T-helper 1 cell treated with Interleukin-12 subunit alpha and Interleukin-12 subunit beta and Interleukin-4 antibody, amounts not matched to agents 30 ng/mL and 1 ng/mL, for 36 hours (primary cell): ENCODE results near the gene HGS. TPM values are rescaled to one million over a fixed set of nuclear protein-coding genes. Genes with fewer than 3 reads are reported as not detected.

Experiments used
- intact Hi-C: fragments of 100-400 bp; cut with micrococcal nuclease; formaldehyde crosslinking; loops from one replicate; pipeline ENCODE4 v1.15.1; 2024
- total RNA-seq: library from RNA; stranded (reverse); gene quantifications from 2 replicates; pipeline ENCODE4 v1.2.3, GENCODE V29; 2022

The HGS gene
- total RNA-seq, 1 donor from 2014 or later = 127 TPM

DNA sequence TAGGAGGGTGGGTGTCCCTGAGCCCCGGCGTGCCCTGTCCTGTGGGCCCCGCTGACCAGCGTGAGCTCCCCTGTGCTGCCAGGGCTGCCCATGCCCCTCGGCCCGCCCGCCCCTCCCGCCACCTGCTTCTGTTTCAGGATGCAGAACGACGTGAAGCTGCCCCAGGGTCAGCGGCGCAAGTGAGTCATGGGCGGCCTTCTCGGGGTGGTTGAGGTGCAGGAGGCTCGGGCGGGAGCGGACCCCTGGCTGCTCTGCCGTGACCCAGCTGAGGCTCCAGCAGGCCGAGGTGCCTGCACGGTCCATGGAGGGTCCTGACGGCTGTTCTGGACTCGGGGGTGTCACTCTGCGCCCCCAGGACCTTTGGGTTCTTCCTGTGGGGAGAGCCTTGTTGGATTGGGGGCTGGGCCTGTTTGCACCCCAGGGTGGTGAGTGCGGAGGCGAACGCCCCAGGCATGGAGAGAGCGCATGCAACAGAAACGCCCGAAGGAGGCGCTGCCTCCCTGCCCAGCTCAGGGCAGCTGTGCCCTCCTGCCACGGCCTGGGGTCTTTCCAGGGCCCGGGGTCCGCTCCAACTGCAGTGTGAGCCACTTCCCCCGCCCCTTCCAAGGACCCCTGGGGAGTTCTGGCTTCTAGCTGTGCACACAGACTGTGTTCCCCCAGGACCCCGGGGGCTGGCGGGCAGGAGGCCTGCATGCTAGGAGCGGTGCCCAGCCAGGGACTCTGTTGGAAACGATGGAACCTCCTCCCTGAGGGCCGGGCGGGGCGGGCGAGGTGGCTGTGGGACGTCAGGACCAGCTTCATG, 32.3 kb downstream of the HGS start:
- intact Hi-C loops = no loop called here

DNA sequence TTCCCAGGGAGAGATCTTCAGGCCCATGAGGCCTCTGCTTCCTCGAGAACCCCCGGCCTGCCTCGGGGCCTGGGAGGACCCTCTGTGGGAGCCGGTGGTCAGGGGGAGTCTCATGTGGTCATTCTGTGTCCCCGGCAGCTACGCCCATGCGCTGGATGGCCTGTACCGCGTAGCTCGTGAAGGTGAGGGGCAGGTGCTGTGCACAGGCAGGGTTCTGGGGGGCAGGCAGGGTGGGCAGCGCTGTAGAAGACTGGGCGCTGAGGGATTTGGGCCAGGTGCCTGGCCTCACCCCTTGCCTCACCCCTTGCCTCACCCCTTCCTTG, 32.8 kb downstream of the HGS start:
- intact Hi-C loops = no loop called here

DNA sequence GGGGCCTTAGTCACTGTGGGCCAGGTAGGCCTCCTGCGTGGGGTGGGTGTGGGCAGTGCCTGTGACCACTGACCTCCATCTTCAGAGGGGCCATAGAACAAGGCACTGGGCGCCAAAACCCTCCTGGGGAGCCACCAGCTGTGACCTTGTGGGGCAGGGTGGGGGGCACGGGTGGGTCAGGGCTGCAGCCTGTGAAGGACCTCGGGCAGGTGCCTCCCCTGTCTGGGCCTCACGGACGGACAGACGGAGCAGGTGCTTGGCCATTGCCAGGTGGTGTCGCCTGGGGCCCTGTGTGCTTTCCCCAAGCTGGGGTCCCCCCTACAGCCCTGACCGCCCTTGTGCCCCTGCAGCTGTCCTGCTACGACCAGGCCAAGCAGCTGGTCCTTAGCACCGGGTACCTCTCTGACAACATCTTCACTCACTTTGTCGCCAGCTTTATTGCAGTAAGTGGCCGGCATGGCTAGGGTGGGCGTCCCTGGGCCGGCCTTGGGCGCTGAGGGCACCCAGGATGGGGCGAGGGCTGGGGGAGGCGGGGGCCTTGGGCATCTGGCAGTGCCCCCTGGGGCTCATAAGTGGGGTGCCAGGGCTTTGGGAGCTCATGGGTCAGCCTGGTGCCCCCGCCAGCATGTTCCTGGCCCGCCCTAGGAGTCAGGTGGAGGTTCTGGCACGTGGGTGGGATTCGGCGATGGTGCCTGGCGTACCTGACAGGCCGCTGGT, 33.4 kb downstream of the HGS start:
- intact Hi-C loops = no loop called here

DNA sequence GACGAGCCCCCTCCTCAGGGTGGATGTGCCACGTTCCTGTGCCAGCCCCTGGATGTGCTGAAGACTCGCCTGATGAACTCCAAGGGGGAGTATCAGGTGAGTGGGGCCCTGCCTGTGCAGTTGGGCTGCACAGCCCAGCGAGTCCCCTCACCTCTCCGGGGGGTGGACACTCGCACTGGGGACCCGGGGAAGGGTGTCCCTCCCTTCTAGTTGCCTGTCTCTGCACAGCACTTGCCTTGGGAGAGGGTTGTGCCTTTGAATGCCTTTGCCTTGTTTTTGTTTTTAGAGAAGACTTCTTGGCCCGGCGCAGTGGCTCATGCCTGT, 33.9 kb downstream of the HGS start:
- intact Hi-C loops = no loop called here

DNA sequence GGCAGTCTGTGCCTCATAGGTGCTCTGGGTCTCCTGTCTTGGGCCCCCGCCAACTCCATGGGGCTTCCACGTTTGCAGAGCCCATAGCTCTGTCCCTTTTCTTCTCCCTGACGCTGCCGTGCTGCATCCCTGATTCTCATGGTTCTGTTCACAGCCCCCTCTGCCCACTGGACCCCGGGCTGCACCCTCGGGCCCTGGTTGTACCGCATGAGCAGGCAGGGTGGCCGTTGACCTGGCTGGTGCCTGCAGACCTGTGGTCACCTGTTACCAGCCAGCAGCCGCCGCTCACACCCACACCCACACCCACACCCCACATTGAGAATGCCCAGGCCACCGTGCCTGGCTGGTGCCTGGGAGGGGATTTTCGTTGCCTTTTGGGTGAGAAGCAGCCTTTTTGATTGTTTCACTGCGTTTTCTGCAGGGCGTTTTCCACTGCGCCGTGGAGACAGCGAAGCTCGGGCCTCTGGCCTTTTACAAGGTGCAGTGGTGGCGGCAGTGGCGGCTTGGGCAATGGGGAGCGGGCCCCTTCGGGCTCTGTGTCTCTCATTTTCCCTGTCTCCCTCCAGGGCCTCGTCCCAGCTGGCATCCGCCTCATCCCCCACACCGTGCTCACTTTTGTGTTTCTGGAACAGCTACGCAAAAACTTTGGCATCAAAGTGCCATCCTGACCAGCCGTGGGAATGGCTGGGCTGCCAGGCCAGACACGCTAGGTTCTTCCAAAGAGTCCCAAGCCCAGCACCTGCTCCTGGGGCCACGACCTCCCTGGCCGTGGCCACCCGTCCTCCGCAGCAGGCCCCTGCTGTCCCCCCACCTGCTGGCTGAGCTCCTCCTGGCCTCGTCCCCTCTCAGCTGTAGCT, 35.8 kb downstream of the HGS start:
- intact Hi-C loops = no loop called here

DNA sequence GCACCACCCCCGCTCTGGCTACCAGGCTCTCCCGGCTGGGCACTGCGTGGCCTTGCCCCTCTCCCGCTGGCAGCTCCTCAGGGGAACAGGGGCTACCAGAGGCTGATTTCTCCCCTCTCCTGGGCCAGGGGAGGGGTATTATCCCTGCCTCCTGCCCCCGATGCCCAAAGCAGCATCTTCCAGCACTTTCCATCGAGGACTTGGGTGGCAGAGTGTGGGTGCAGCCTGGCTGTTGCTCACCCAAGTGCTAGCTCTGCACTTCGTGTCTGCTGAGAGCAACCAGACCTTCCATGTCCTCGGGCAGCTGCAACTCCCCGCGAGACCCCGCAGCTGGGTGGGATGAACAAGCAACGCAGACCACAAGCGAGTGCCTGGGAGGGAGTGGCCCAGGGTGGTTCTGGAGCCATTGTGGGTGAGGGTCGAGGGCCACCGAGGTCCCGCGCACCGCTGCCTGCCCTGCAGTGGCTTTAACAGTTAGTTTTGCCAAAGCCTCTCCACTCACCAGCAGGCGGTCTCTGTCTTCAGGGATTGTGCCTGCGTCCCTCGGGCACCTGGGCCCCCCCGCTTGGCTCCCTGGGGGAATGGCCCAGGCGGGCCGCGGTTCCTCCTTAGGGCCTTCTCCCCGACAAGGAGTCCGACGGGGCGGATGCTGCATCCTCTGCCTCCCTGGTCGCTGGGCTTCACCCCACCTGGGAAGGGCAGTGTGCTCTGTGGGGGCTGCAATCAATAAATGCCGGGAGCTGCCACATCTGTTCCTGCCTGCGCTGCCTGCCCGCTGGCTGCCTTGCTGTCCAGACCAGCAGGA, 36.7 kb downstream of the HGS start:
- intact Hi-C loops = no loop called here

DNA sequence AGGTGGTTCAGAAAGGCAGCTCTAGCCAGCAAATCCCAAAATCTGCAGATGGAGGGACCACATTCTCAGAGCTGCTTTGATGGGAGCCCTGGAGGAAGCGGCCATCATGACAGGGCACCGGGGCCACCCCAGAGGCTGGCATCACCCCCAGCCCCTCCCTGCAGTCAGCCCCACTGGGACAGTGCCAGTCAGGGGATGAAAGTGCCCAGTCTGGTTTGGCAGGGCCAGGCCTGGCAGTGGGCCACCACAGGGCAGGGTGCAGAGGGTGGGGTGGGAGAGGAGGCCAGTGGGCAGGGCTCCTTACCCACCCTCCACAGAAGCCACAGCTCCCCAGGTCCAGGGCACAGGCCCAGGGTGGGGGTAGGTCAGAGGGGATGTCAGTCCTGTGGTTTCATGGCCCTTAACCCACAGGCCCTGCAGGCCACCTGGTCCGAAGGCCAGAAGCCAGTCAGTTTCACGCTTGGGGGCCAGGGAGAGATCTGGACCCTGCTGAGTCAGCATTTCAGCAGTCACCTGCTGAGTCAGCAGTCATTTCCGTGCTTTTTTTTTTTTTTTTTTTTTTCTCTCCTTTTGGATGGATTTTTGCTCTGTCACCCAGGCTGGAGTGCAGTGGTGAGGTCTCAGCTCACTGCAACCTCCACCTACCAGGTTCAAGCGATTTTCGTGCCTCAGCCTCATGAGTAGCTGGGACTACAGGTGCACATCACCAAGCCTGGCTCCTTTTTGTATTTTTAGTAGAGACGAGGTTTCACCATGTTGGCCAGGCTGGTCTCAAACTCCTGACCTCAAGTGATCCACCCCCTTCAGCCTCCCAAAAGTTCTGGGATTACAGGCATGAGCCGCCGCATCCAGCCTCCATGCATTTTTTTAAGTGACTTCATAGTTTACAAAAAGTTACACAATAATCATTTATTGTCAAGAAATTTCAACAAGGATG, 38.6 kb downstream of the HGS start:
- intact Hi-C loops = no loop called here

DNA sequence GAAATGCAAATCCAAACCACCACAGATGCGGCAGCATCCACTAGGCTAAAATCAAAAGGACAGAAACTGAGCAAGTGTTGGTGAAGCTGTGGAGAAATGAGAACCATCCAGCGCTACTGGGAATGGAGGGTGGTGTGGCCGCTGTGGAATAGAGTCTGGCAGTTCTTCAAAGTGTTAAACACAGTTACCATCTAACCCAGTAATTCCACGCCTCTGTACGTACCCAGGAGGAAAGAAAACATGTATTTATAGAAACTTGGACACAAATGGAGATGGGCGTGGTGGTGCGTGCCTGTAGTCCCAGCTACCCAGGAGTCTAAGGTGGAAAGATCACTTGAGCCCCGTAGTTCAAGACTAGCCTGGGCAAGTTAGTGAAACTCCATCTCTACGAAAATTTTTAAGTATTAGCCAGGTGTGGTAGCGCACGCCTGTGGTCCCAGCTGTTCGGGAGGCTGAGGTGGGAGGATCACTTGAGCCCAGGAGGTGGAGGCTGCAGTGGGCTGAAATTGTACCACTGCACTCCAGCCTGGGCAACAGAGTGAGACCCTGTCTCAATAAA, 39.9 kb downstream of the HGS start:
- intact Hi-C loops = no loop called here

DNA sequence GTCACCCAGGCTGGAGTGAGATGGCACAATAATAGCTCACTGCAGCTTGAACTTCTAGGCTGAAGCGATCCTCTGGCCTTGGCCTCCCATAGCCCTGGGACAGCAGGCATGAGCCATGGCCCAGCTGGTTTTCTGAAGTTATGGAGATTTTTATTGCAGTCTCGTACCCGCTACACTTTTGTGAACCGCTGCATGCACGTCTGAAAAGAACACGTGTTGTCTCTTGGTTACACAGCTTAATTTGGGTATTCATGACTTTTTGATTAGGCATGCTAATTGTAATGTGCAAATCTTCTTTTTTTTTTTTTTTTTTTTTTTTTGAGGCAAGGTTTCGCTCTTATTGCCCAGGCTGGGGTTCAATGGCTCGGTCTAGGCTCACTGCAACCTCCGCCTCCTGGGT, 41.6 kb downstream of the HGS start:
- intact Hi-C loops = no loop called here

DNA sequence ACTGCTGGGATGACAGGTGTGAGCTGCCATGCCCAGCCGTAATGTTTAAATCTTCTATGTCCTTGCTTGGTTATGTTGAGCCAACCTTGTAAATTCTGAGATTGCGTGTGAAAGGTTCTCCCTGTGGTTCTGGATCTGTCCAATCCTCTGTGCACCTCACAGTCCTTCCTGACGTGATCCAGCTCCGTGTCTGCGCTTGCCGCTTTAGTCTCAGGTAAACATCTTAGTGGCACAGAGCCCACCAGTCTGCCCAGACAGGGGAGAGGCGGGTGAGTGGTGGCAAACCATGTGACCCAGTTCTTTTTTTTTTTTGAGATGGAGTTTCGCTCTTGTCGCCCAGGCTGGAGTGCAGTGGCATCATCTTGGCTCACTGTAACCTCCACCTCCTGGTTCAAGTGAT, 42.2 kb downstream of the HGS start:
- intact Hi-C loops = no loop called here

DNA sequence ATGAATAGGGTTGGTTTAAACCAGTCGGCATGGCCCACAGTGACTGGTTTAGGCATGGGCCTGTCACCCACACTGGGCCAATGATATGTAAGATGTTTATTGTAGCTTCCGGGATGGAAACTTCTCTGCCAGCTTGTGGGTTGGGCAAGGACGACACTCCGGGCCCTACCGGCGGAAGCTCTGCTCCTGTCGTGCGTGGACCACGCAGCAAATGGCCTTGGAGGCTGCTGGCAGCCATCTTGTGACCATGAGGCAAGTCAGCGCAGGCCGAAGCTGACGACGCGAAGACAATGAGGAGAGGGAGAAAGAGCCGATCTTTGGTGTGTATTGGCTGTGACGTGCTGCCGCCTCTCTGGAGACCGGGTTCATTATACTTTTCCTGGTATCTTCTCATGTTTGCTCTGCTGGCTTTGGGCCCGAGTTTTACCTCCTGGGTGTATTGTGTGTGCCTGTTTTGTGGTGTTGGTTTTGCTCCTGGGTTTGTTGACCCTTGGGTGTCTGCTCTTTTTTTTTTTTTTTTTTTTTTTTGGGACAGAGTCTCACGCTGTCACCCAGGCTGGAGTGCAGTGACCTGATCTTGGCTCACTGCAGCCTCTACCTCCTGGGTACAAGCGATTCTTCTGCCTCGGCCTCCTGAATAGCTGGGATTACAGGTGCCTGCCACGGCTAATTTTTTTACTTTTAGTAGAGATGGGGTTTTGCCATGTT, 43.7 kb downstream of the HGS start:
- intact Hi-C loops = no loop called here

DNA sequence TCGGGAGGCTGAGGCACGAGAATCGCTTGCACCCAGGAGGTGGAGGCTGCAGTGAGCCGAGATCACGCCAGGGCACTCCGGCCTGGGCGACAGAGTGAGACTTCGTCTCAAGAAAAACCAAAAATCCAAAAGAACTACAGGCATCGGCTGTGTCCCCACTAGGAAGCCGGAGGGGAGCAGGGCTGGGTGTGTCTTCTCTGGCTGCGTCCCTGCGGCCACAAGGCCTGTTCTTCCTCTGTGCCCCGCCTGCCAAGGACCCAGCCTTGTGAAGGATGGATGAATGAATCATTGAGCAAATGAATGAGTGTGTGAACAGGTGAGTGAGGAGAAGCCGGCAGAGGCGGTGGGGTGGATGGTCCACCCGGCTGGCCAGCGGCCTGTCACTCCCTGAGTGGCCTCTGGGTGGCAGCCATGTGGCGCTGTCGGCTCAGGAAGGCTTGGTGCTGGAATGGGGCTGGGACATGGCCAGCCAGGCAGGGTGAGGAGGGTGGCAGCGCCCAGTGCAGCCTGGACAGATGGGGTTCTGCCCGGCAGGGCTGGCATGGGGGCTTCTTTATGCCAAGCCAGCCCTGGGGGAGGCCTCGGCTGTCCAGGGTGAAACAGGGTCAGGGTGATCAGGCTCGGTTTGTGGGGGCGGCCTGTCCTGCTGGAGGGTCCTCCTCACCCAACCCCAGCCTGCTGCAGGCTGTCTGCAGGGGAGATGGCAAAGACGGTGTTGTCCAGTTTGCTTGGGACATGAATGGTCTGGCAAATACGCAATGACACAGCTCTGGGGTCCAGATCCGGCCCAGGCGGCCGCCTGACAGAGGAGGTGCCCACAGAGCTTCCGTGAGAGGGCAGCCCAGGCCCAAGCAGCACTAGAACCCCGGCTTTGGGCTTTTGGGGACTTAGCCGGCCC, 49.9 kb downstream of the HGS start:
- intact Hi-C loops = loop anchor here (1.0 kb wide), 2 partner anchors 127 to 290 kb away; partner anchors contain the start of genes LRRC45 and P4HB

DNA sequence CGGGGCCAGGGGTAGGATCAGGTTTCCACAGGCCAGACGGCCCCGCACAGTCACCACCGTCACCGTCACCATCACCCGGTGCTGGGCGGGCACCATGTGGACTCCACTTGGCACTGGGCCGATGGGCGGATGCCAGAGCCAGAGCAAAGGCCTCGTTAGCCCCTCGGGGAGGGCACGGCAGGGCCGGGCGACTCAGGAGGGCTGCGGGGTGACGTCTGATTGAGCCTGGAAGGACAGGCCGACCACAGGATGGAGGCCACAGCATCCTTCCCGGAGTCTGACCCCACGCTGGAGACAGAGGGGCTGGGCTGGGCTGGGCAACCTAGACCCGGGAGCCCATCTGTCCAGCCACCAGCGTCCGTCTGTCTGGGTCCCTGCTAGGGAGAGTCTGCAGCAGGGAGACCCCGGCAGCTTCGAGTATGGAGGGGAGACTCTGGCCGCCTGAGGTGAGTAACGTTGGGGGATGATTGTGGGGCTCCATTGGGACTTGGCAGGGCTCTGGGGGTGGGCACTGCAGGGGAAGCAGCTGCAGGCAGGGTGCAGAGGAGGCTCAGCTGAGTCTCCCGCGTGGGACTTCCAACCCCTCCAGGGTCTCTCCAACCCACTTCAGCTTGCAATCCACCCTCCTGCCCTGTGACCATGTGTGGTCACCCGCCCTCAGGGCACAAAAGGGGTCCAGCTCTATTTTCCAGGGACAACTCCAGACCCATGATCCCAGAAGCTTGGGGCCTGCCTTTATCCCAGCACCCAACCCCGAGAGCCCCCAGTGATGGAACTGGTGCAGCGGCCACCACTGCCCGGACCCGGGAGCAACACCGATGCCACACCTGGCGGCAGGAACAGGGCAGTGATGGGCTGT, 50.8 kb downstream of the HGS start:
- intact Hi-C loops = no loop called here

DNA sequence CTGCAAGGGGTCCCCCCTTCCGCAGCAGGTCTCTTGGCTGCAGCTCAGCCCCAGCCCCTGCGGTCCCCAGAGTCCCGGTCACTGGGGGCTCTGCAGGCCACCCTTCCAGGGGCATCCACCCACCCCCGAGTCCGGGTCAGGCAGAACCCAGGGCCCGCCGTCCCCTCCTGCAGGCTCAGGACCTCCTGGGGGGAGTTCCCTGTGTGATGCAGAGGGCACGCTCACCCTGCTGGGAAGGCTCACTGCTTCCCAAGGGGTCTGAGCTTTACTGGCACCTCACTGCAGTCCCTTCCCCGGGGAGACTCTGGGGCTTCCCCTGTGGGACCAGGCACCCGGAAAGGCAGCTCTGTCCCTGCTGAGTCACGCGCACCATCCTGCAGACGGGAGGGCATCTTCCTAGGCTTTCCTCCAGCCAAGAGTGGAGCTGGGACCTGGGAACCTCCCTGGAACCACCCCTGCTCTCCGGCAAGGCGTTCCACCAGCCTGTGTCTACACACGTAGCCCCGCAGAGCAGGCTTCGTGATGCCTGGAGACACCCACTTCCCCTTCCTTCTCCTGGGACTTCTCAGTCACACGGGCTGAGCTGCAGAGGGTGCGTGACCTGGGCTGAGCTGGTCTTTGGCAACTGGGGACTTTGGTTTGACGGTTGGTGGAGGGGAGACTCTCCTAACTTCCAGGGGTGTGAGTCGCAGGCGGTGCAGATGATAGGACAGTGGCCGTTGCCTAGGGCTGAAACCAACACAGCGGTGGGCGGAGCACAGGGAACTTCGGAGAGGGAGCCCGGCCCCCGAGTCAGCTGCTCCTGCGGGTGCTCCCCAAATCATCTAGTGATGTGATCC, 51.7 kb downstream of the HGS start:
- intact Hi-C loops = no loop called here

DNA sequence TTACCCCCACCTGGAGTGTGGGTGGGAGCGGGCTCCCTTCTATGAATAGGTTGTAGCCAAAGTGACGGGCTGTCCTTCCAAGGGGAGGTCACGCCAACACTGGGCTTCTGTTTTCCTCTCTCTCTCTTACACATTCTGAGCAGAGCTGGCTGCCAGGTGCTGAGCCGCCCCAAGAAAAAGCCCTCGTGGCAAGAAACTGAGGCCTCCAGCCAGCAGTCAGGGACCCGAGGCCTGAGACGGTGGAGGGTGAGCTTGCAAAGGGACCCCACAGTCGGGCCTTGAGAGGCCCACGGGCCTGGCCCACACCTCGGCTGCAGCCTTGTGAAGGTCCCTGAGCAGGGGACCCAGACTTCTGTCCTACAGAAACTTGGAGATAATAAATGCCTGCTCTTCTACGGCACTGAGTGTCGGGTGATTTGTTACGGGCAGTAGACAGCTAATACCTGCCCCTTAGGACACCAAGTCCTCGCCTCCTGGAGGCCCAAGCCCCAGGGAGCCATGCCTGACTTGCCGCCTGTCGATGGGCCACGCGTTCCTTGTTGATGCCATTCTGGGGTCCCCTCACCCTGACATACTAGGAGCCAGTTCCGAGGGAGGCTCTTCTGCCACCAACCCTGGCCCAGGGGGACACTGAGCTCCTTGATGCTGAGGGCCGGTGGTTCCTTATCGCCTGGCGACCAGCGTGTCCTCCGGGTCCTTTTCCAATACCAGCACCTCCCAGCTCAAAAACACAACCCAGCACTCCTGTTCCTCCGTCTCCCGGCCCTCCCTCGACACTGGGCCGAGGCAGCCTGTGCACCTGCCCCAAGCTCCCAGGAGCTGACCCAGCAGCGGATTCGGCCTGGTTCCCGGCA, 54.4 kb downstream of the HGS start:
- intact Hi-C loops = no loop called here
